H4 (cell line): ENCODE results near the gene SHROOM3. TPM values are rescaled to one million over a fixed set of nuclear protein-coding genes. Genes with fewer than 3 reads are reported as not detected.
A peak's percentile ranks its signal among the peaks of the same experiment; 100 is the strongest.

Experiments
- DNase-seq: peaks from one replicate; pipeline ENCODE4 v3.0.0-alpha.2; 2015; ENCODE audit warnings: low spot score
- total RNA-seq: library from RNA; depleted of rRNA; stranded (reverse); fragments of >200 nt; shearing (Covaris generic); gene quantifications from 2 replicates; pipeline ENCODE4 v1.2.3, GENCODE V29; 2014

The SHROOM3 gene
- total RNA-seq, 1 experiment from 2014 or later = 3.4 TPM

- no peak for DNase-seq
These were observed 134.2 kb downstream of the SHROOM3 start for GRCh38 chr4:76569225-76569624.

GRCh38 chr4:76569706-76570105, 134.7 kb downstream of the SHROOM3 start:
- no peak for DNase-seq

- DNase-seq = peak; percentile 57
These were observed 135.3 kb downstream of the SHROOM3 start for GRCh38 chr4:76570141-76570973.

GRCh38 chr4:76571274-76571673, 136.2 kb downstream of the SHROOM3 start:
- DNase-seq = no peak

GRCh38 chr4:76572224-76572623, 137.2 kb downstream of the SHROOM3 start:
- no peak for DNase-seq

GRCh38 chr4:76576824-76577223, 141.8 kb downstream of the SHROOM3 start:
- no peak for DNase-seq

GRCh38 chr4:76578002-76578560, 143.1 kb downstream of the SHROOM3 start:
- no peak for DNase-seq

GRCh38 chr4:76579596-76580375, 144.8 kb downstream of the SHROOM3 start:
- no peak for DNase-seq

- DNase-seq = no peak
These were observed 146.3 kb downstream of the SHROOM3 start for GRCh38 chr4:76581077-76581962.

- DNase-seq = no peak
These were observed 147.2 kb downstream of the SHROOM3 start for GRCh38 chr4:76582074-76582816.

- DNase-seq = no peak
These were observed 147.7 kb downstream of the SHROOM3 start for GRCh38 chr4:76582817-76583087.

GRCh38 chr4:76584241-76585152, 149.5 kb downstream of the SHROOM3 start:
- DNase-seq = no peak

- DNase-seq = no peak
These were observed 150.2 kb downstream of the SHROOM3 start for GRCh38 chr4:76585272-76585671.

GRCh38 chr4:76585897-76586360, 150.9 kb downstream of the SHROOM3 start:
- no peak for DNase-seq

- DNase-seq = no peak
These were observed 153.2 kb downstream of the SHROOM3 start for GRCh38 chr4:76588274-76588673.

GRCh38 chr4:76589402-76589801, 154.4 kb downstream of the SHROOM3 start:
- DNase-seq = peak; percentile 31

- peak; percentile 93 for DNase-seq
These were observed 155.1 kb downstream of the SHROOM3 start for GRCh38 chr4:76589872-76590797.

GRCh38 chr4:76590798-76591281, 155.8 kb downstream of the SHROOM3 start:
- no peak for DNase-seq

GRCh38 chr4:76591992-76592391, 157.0 kb downstream of the SHROOM3 start:
- no peak for DNase-seq
